Vagina (tissue), 2 donors: ENCODE data around the gene XPOT. TPM values are rescaled to one million over a fixed set of nuclear protein-coding genes. Genes with fewer than 3 reads are reported as not detected.

Experiments
- DNase-seq, 2 donors: peaks; one replicate each; pipeline ENCODE4 v3.0.0-alpha.2; 2017; ENCODE audit errors: extremely low spot score in 2 of 2
- H3K27ac ChIP-seq: fragments of 200-600 bp; sonication (generic); one replicate; pipeline ENCODE4 v1.5.1; 2019
- H3K27me3 ChIP-seq: fragments of 200-600 bp; sonication (generic); one replicate; pipeline ENCODE4 v1.5.1; 2019
- H3K36me3 ChIP-seq, 2 donors: fragments of 200-600 bp; sonication (generic); one replicate each; pipeline ENCODE4 v1.5.1; 2017 to 2019
- H3K4me1 ChIP-seq: fragments of 200-600 bp; sonication (generic); one replicate; pipeline ENCODE4 v1.5.1; 2019
- H3K4me3 ChIP-seq, 2 donors: fragments of 200-600 bp; sonication (generic); 1 replicate in 1 of 2; 2 replicates in 1 of 2; pipeline ENCODE4 v1.5.1; 2016 to 2019
- H3K9me3 ChIP-seq: fragments of 200-600 bp; sonication (generic); one replicate; pipeline ENCODE4 v1.5.1; 2019
- POLR2A ChIP-seq, 2 donors: fragments of 450-650 bp; IDR thresholded peaks; one replicate each; pipeline ENCODE4 v1.6.1; 2017; ENCODE audit warnings: antibody characterized with exemption in 2 of 2, mild to moderate bottlenecking in 2 of 2, moderate library complexity in 2 of 2
- POLR2AphosphoS5 ChIP-seq, 2 donors: sonication (generic); formaldehyde crosslinking; IDR thresholded peaks; one replicate each; pipeline ENCODE4 v1.9.0; 2017; ENCODE audit warnings: antibody characterized with exemption in 2 of 2, mild to moderate bottlenecking in 2 of 2, low read depth in 1 of 2; ENCODE audit not compliant: insufficient read depth in 1 of 2
- intact Hi-C: fragments of 100-400 bp; cut with DNase I; formaldehyde crosslinking; loops from one replicate; pipeline ENCODE4 v1.15.1; 2023
- total RNA-seq: library from RNA; depleted of rRNA; stranded (reverse); fragments of >200 nt; gene quantifications from one replicate; pipeline ENCODE4 v1.2.3, GENCODE V29; 2016
- TF ChIP-seq, protein P1 (sequence below), 3 experiments: fragments of 450-650 bp in 2 of 3; fragments of 200-600 bp in 1 of 3; sonication (generic) in 1 of 3; IDR thresholded peaks; one replicate each; pipeline ENCODE4 v1.5.1; 2017 to 2019; ENCODE audit warnings: antibody characterized with exemption in 3 of 3, mild to moderate bottlenecking in 2 of 3, moderate library complexity in 2 of 3

Gene XPOT
- total RNA-seq, 1 donor from 2014 or later = 46.2 TPM

- Histone ChIP-seq H3K27me3 (no peaks in the 10 kb centered on the region), H3K9me3 (no peaks in the 10 kb centered on the region), H3K4me3 (no peak overlapping the region), H3K36me3 (no peaks in the 10 kb centered on the region), H3K27ac (no peak overlapping the region), H3K4me1 (peaks cover under 1% of the 10 kb centered on the region)
- intact Hi-C loops = no loop called here
- TF ChIP-seq, protein P1, sequence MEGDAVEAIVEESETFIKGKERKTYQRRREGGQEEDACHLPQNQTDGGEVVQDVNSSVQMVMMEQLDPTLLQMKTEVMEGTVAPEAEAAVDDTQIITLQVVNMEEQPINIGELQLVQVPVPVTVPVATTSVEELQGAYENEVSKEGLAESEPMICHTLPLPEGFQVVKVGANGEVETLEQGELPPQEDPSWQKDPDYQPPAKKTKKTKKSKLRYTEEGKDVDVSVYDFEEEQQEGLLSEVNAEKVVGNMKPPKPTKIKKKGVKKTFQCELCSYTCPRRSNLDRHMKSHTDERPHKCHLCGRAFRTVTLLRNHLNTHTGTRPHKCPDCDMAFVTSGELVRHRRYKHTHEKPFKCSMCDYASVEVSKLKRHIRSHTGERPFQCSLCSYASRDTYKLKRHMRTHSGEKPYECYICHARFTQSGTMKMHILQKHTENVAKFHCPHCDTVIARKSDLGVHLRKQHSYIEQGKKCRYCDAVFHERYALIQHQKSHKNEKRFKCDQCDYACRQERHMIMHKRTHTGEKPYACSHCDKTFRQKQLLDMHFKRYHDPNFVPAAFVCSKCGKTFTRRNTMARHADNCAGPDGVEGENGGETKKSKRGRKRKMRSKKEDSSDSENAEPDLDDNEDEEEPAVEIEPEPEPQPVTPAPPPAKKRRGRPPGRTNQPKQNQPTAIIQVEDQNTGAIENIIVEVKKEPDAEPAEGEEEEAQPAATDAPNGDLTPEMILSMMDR (IDR thresholded peaks at IDR 0.05) = no peak
- TF ChIP-seq POLR2AphosphoS5 (IDR thresholded peaks at IDR 0.05; ENCODE audit: insufficient read depth in 1 of 2, low read depth in 1 of 2) = peak in 1 of 2 donors; percentile 78
- no peak for DNase-seq
These were observed 8.5 kb upstream of the XPOT start for GRCh38 chr12:64395739-64396138.

GRCh38 chr12:64400041-64400440 is 4.2 kb upstream of the XPOT start:
- Histone ChIP-seq H3K9me3 (no peaks in the 10 kb centered on the region), H3K36me3 (no peaks in the 10 kb centered on the region), H3K27me3 (no peaks in the 10 kb centered on the region), H3K4me1 (peaks cover under 1% of the 10 kb centered on the region), H3K27ac (no peak overlapping the region), H3K4me3 (no peak overlapping the region)
- TF ChIP-seq POLR2A (IDR thresholded peaks at IDR 0.05) (no peak), POLR2AphosphoS5 (IDR thresholded peaks at IDR 0.05; ENCODE audit: insufficient read depth in 1 of 2, low read depth in 1 of 2) (no peak)
- TF ChIP-seq, protein P1 (IDR thresholded peaks at IDR 0.05) = no peak
- intact Hi-C loops = loop anchor here (10.0 kb wide), 1 partner anchor 565 kb away; no protein-coding TSS in a partner anchor
- no peak for DNase-seq

- intact Hi-C loops = loop anchor here (10.0 kb wide), 1 partner anchor 567 kb away; no protein-coding TSS in a partner anchor
- DNase-seq = peak in 1 of 2 donors; percentile 34
- Histone ChIP-seq H3K4me1 (peaks cover 11% of the 10 kb centered on the region), H3K36me3 (no peaks in the 10 kb centered on the region), H3K9me3 (no peaks in the 10 kb centered on the region), H3K4me3 (no peak overlapping the region), H3K27ac (no peak overlapping the region), H3K27me3 (no peaks in the 10 kb centered on the region)
- TF ChIP-seq POLR2A (IDR thresholded peaks at IDR 0.05) = no peak
- TF ChIP-seq, protein P1 (IDR thresholded peaks at IDR 0.05) = no peak
- TF ChIP-seq POLR2AphosphoS5 (IDR thresholded peaks at IDR 0.05; ENCODE audit: insufficient read depth in 1 of 2, low read depth in 1 of 2) = no peak
These were observed 2.0 kb upstream of the XPOT start for GRCh38 chr12:64402181-64402580.

DNA sequence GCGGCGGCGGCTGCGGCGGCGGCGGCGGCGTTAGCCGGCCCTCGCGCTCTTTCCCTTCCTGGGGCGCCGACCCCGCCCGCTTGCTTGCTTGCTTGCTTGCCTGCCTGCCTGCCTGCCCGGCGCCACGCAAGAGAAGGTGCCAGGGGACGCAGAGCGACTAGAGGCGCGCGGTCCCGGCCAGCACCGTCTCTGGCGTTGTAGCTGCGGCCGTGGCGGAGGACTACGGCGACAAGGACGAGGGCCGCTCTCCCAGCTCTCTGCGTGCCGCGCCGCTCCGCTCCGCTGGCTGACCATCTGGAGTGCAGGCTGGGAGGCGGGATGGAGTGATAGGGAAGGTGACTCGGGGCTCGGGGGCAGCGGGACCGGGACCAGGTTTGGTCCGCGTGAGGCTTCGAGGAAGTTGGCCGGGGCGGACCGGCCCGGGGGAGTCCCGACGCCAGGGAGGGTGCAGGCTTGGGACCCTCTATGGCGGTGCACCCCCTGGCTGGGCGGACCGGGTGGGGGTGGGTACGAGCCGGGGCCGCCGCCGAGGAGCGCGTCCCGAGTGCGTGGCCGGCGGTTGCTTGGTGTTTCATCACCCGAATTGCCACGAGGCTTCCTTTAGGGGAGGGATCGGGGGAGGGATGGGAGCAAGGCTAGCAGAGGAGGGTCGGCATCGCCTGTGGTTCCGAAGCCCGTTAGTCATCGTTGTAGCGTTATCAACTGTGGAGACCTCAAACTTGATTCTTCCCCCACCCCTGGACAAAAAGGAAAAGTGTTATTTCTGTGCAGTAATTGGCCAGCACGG is 471 bp downstream of the XPOT start:
- DNase-seq = no peak
- Histone ChIP-seq H3K27me3 (no peaks in the 10 kb centered on the region), H3K27ac (peak overlapping the region; percentile 92), H3K4me3 (peak overlapping the region; percentile 75 to 98), H3K36me3 (peaks cover 0 to under 1% of the 10 kb centered on the region in 2 donors), H3K9me3 (no peaks in the 10 kb centered on the region), H3K4me1 (peaks cover 11% of the 10 kb centered on the region)
- TF ChIP-seq POLR2A (IDR thresholded peaks at IDR 0.05) = peak in 1 of 2 donors; percentile 81
- TF ChIP-seq, protein P1 (IDR thresholded peaks at IDR 0.05) = no peak
- peak in 1 of 2 donors; percentile 69 for TF ChIP-seq POLR2AphosphoS5 (IDR thresholded peaks at IDR 0.05; ENCODE audit: insufficient read depth in 1 of 2, low read depth in 1 of 2)
- intact Hi-C loops = loop anchor here (10.0 kb wide), 1 partner anchor 570 kb away; no protein-coding TSS in a partner anchor
